B cell (primary cell): ENCODE results near the gene LGSN.

Experiments used
- EZH2 ChIP-seq: IDR thresholded peaks from 2 replicates; pipeline ENCODE4 v1.6.1; 2012; ENCODE audit warnings: borderline replicate concordance, low read depth, mild to moderate bottlenecking, moderate library complexity, low read length; ENCODE audit not compliant: insufficient read depth, poor library complexity, severe bottlenecking
- TF ChIP-seq, protein P1 (sequence below): fragments of 200-600 bp; IDR thresholded peaks from one replicate; pipeline ENCODE4 v1.8.0; 2022; ENCODE audit warnings: antibody characterized with exemption, mild to moderate bottlenecking

DNA sequence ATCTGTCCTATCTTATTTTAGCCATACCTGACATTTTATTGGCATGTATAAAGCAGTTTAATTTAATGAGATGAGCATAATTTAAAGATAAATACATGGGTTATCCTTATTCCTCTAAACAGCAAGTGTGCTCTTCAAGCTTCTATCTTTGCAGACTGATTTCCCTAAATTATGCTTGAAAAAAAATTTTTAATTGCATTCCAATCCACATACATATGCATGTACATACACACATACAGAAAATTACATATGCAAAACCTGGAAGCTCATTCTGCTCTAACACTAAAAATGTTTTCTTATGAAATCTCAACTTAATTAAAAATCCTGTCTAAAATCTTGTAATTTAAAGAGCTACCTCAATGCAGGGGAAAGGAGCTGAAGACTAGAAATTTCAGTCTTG, 73.2 kb downstream of the LGSN start:
- TF ChIP-seq, protein P1, sequence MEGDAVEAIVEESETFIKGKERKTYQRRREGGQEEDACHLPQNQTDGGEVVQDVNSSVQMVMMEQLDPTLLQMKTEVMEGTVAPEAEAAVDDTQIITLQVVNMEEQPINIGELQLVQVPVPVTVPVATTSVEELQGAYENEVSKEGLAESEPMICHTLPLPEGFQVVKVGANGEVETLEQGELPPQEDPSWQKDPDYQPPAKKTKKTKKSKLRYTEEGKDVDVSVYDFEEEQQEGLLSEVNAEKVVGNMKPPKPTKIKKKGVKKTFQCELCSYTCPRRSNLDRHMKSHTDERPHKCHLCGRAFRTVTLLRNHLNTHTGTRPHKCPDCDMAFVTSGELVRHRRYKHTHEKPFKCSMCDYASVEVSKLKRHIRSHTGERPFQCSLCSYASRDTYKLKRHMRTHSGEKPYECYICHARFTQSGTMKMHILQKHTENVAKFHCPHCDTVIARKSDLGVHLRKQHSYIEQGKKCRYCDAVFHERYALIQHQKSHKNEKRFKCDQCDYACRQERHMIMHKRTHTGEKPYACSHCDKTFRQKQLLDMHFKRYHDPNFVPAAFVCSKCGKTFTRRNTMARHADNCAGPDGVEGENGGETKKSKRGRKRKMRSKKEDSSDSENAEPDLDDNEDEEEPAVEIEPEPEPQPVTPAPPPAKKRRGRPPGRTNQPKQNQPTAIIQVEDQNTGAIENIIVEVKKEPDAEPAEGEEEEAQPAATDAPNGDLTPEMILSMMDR = no peak
- TF ChIP-seq EZH2 = no peak
